GM18526 (cell line): ENCODE results near the gene MET.

Source experiments
- POLR2A ChIP-seq: IDR thresholded peaks from 3 replicates; pipeline ENCODE4 v1.6.1; 2011; ENCODE audit not compliant: insufficient read length; ENCODE audit errors: extremely low read depth

MET gene

GRCh38 chr7:116812860-116813259 lies 140.9 kb downstream of the MET start:
- no peak for TF ChIP-seq POLR2A

DNA sequence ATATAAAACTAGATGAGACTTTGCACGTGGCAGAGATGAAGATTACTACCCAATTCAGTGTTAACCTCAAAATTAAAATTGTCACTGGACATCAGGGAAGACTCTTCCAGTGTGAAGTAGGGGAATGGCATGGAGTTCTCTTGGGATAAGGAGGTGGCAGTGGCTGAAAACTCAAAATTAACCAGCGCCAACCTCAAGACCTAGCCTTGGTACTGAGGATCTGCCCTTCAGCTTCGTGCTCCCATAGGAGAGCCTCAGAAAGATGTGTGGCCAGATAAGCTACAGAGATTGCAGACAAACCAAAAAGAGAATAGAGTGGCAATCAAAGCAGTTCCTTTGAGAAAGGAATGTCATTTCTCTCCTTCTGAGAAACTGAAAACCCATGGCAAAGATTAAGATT lies 143.0 kb downstream of the MET start:
- no peak for TF ChIP-seq POLR2A

DNA sequence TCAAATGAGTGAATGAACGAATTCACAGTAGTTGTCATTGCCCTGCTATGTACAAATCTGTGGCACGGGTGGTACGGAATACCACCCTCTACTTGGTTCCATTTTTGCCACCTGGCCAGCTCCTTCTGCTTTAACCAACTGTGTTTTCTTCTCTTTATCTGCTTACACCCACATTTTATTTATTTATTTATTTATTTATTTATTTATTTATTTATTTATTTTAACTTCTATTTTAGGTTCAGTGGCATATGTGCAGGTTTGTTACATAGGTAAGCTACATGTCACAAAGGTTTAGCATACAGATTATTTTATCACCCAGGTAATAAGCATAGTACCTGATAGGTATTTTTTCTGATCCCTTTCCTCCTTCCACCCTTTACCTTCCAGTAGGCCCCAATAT lies 148.2 kb downstream of the MET start:
- TF ChIP-seq POLR2A, result no peak

GRCh38 chr7:116824449-116824848 lies 152.5 kb downstream of the MET start:
- no peak for TF ChIP-seq POLR2A

GRCh38 chr7:116828281-116828680 lies 156.3 kb downstream of the MET start:
- no peak for TF ChIP-seq POLR2A

- no peak for TF ChIP-seq POLR2A
These were observed 157.0 kb downstream of the MET start for GRCh38 chr7:116829041-116829440.

GRCh38 chr7:116829493-116829892 lies 157.5 kb downstream of the MET start:
- no peak for TF ChIP-seq POLR2A

DNA sequence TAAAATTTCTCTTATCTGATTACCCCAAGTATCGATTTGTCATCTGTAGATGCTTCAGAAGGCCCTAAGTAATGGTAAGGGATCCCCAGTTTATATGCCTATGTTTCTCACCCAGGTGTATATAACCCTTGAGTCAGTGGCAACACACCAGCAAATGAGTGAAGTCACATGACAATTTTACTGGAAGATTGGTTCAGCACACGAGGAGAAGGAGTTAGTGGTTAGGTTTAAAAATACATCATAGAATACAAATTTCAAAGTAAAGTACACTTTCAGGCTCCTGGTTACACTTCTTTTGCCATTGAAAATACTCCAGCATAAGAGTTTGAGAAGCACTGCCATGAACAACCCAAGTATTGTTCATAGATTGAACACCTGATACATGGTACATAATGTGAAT lies 160.7 kb downstream of the MET start:
- TF ChIP-seq POLR2A, result no peak

- no peak for TF ChIP-seq POLR2A
These were observed 163.0 kb downstream of the MET start for GRCh38 chr7:116834815-116835504.

GRCh38 chr7:116836048-116836447 lies 164.1 kb downstream of the MET start:
- TF ChIP-seq POLR2A, result no peak

DNA sequence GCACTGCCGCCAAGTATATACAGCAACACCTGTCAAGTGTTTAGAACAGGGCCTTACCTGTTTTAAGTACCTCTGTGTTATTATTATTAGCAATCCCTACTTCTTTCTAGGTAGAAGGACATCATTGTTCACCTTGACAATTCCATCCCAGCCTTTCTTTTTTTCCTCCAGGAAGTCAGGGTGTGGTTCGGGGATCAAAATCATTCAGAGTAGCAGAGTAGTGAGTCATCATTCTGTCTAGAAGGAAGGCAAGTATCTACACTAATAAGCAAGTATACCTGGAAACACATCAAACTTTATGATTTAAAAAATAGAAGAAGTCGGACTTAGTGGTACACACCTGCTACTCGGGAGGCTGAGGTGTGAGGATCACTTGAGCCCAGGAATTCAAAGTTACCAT lies 164.9 kb downstream of the MET start:
- no peak for TF ChIP-seq POLR2A

DNA sequence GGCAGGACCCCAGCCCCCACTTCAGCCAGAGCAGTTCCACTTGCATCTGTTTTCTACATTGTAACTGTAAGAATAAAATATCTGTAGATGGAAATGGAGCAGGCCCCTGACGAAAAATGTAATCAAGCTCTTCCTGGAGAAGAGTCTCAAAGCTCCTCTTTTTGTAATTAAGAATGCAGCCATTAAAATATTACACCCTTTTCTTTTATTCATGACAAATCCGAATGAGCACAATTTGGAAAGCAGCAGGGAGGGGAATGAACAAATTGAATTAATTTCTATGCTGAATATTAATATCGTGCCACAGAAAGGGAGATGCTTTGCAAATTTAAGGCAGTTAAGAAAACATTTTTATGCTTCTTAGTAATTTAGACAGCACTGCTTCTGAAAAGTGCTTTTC lies 165.6 kb downstream of the MET start:
- TF ChIP-seq POLR2A, result no peak

DNA sequence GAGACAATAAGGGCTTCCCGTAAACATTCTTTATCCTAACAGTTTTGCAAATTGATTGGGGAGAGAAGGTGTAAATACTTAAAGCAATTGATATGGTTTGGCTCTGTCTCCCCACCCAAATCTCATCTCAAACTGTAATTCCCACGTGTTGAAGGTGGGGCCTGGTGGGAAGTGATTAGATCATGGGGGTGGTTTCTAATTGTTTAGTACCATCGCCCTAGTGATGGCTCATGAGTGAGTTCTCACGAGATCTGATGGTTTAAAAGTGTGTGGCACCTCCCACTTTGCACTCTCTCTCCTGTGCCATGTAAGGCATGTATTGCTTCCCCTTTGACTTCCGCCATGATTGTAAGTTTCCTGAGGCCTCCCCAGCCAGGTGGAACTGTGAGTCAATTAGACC lies 168.3 kb downstream of the MET start:
- no peak for TF ChIP-seq POLR2A

DNA sequence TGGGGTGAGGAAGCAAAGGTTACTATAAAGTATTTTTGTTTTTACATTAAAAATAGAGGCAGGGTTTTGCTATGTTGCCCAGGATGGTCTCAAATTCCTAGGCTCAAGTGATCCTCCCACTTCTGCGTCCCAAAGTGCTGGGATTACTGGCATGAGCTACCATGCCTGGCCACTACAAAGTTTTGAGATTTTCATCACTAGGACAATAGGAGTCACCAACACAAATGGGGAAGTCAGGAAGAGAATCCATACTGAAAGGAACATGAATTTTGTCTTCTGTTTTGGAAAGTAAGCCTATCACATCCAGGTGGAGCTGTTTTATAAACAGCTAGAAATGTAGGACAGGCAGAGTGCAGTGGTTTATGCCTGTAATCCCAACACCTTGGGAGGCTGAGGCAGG lies 170.4 kb downstream of the MET start:
- no peak for TF ChIP-seq POLR2A

- no peak for TF ChIP-seq POLR2A
These were observed 171.4 kb downstream of the MET start for GRCh38 chr7:116843378-116843777.
